ENCODE measurements around the gene LPIN1.

Gene LPIN1

DNA sequence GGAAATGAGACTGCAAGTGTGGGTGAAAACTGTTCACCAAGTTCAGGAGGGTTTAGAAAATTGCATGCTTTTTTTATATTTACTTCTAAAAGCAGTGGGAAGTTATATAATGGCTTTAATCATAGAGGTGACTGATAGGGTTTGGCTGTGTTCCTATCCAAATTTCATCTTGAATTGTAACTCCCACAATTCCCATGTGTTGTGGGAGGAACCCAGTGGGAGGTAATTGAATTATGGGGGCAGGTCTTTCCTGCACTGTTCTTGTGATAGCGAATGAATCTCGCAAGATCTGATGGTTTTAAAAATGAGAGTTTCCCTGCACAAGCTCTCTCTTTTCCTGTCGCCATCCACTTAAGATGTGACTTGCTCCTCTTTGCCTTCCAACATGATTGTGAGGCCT lies 40.7 kb upstream of the LPIN1 start:
- Histone ChIP-seq H3K27me3 (ENCODE audit: control insufficient read depth, insufficient read depth, low read length) (no peaks in the 10 kb centered on the region), H3K4me3 (ENCODE audit: low read depth, low read length) (no peak overlapping the region), H3K36me3 (ENCODE audit: control insufficient read depth, insufficient read depth, low read length) (no peaks in the 10 kb centered on the region), H3K9ac (ENCODE audit: low read depth, low read length) (no peak overlapping the region), H3K27ac (ENCODE audit: low read depth, low read length) (no peak overlapping the region), H3K4me1 (ENCODE audit: control insufficient read depth, insufficient read depth, low read length) (no peaks in the 10 kb centered on the region), H3K9me3 (ENCODE audit: control insufficient read depth, insufficient read depth, low read length) (no peaks in the 10 kb centered on the region)

DNA sequence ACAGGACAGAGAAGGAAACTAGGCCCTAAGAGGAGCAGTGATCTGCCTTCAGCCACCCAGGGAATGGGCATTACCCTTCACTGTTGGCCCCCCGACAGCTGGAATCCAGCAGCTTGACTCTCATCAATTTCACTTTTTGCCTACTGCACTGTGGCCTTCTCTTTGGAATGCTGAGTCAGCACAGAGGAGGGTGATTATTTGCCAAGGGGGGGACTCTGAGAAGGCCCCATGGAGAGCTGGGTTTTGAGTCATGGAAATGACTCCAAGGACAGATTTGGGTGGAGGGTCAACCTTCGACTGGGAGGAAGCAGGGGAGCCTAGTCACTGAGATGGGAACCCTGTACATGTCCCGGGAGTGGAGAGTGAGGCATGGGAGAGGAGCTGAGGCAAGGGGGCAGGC lies 38.3 kb upstream of the LPIN1 start:
- no peaks in the 10 kb centered on the region for H3K4me1 ChIP-seq (ENCODE audit: control insufficient read depth, insufficient read depth, low read length)
- no peaks in the 10 kb centered on the region for H3K9me3 ChIP-seq (ENCODE audit: control insufficient read depth, insufficient read depth, low read length)
- H3K27ac ChIP-seq (ENCODE audit: low read depth, low read length), result no peak overlapping the region
- H3K9ac ChIP-seq (ENCODE audit: low read depth, low read length), result no peak overlapping the region
- no peaks in the 10 kb centered on the region for H3K27me3 ChIP-seq (ENCODE audit: control insufficient read depth, insufficient read depth, low read length)
- no peak overlapping the region for H3K4me3 ChIP-seq (ENCODE audit: low read depth, low read length)
- H3K36me3 ChIP-seq (ENCODE audit: control insufficient read depth, insufficient read depth, low read length), result no peaks in the 10 kb centered on the region

DNA sequence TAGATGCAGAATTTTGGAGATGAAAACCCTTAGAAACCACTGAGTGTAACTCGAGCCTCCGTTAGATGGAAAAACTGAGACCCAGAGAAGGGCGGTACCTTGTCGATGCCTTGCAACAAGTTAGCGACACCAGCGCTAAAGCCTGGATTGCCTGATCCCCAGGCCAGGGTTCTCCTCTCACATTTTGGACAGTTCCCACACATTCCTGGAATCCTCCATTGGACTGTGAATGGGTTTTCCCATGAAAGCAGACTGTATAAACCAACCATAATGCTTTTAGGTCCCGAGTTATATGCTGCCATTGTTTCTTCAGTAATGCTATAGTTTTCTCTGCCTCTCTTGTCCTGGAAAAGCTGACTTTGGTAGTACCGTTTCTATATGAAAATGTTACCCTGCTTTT lies 37.1 kb upstream of the LPIN1 start:
- Histone ChIP-seq H3K9ac (ENCODE audit: low read depth, low read length) (no peak overlapping the region), H3K27me3 (ENCODE audit: control insufficient read depth, insufficient read depth, low read length) (no peaks in the 10 kb centered on the region), H3K4me3 (ENCODE audit: low read depth, low read length) (no peak overlapping the region), H3K9me3 (ENCODE audit: control insufficient read depth, insufficient read depth, low read length) (no peaks in the 10 kb centered on the region), H3K36me3 (ENCODE audit: control insufficient read depth, insufficient read depth, low read length) (no peaks in the 10 kb centered on the region), H3K4me1 (ENCODE audit: control insufficient read depth, insufficient read depth, low read length) (no peaks in the 10 kb centered on the region), H3K27ac (ENCODE audit: low read depth, low read length) (no peak overlapping the region)

DNA sequence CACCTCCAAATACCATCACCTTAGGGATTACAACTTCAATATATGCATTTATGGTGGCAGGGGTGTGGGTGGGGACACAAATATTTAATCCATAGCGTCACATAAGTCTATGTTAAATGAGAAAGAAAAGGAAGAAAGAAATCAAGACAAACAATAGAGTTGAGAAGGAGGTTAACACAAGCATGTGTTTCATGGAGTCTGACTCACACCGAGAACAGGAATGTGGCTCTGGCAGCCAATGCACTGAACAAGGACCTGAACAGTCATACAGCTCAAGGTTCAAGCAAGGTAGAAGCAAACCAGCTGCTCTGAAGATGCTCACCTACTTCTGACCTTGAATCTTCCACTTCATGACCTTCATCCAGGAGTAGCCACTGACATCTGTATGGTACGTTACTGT lies 36.2 kb upstream of the LPIN1 start:
- Histone ChIP-seq H3K36me3 (ENCODE audit: control insufficient read depth, insufficient read depth, low read length) (no peaks in the 10 kb centered on the region), H3K4me1 (ENCODE audit: control insufficient read depth, insufficient read depth, low read length) (no peaks in the 10 kb centered on the region), H3K9me3 (ENCODE audit: control insufficient read depth, insufficient read depth, low read length) (no peaks in the 10 kb centered on the region), H3K4me3 (ENCODE audit: low read depth, low read length) (no peak overlapping the region), H3K27me3 (ENCODE audit: control insufficient read depth, insufficient read depth, low read length) (no peaks in the 10 kb centered on the region), H3K9ac (ENCODE audit: low read depth, low read length) (no peak overlapping the region), H3K27ac (ENCODE audit: low read depth, low read length) (no peak overlapping the region)

DNA sequence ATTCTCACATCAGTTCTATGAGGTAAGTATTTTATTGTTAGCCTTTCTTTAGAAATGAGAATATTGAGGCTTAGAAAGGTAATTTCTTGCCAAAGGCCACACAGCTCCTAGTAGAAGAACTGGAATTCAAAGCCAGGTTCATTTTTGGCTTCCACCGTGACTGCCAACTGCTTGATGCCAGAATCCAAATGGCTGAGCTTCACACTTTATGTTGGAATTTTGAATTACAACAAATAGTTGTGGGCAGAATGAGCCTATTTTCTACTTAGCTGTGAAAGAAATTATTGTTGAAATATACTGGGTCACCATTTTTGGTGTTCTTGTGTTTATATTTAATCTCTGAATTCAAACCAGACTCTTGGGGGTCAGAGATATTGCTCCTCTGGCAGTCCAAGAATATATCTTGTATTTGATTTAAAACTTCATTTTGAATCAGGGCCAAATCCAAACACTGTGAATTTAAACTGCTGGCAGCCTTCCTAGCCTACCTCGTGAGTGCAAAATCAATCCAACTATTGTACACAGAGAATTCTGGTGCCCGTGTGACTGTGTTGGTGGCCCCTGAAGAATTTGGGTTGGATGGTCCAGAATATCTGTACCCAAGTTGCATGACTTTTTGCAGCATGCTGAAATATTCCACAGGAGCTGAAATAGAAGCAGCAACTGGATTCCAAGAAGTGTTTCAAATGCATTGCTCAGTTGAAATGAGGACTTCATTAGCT lies 35.6 kb upstream of the LPIN1 start:
- Histone ChIP-seq H3K36me3 (ENCODE audit: control insufficient read depth, insufficient read depth, low read length) (no peaks in the 10 kb centered on the region), H3K4me3 (ENCODE audit: low read depth, low read length) (no peak overlapping the region), H3K27ac (ENCODE audit: low read depth, low read length) (no peak overlapping the region), H3K4me1 (ENCODE audit: control insufficient read depth, insufficient read depth, low read length) (no peaks in the 10 kb centered on the region), H3K27me3 (ENCODE audit: control insufficient read depth, insufficient read depth, low read length) (no peaks in the 10 kb centered on the region), H3K9me3 (ENCODE audit: control insufficient read depth, insufficient read depth, low read length) (no peaks in the 10 kb centered on the region), H3K9ac (ENCODE audit: low read depth, low read length) (no peak overlapping the region)

DNA sequence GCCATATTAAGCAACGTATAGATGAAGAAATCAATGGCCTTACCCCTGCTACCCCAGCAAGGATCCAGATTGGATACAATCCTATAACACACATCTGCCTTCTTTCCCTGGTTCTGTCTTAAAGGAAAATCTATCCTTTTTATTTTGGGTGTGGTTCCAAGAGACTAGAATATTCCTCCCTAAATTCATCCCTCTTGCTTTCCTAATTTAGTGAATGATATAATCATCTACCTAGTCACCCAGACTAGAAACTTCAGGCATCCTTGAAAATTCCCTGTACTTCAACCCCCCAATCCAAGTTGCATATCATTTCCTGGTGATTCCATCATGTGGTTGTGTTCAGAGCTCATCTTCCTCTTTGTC lies 35.1 kb upstream of the LPIN1 start:
- Histone ChIP-seq H3K27me3 (ENCODE audit: control insufficient read depth, insufficient read depth, low read length) (no peaks in the 10 kb centered on the region), H3K9me3 (ENCODE audit: control insufficient read depth, insufficient read depth, low read length) (no peaks in the 10 kb centered on the region), H3K9ac (ENCODE audit: low read depth, low read length) (no peak overlapping the region), H3K36me3 (ENCODE audit: control insufficient read depth, insufficient read depth, low read length) (no peaks in the 10 kb centered on the region), H3K27ac (ENCODE audit: low read depth, low read length) (no peak overlapping the region), H3K4me1 (ENCODE audit: control insufficient read depth, insufficient read depth, low read length) (no peaks in the 10 kb centered on the region), H3K4me3 (ENCODE audit: low read depth, low read length) (no peak overlapping the region)

DNA sequence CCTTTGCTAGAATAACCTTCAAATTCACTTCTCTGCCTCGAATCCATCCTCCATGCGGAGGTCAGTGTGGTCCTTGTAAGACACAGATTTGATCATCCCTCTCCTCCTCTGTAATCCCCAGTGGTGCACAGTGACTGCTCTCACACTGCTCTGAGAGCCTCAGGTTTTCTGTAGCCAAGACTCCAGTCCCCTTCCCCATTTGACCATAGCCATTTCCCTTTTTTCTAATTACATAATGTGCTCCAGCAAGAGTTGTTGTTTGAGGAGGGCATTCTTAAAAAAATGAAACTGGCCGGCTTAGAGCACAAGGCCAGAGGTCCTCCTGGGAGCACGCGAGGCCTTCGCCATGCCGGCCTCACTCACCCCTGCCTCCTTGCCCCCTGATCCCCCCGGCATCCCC lies 34.7 kb upstream of the LPIN1 start:
- Histone ChIP-seq H3K9ac (ENCODE audit: low read depth, low read length) (no peak overlapping the region), H3K4me1 (ENCODE audit: control insufficient read depth, insufficient read depth, low read length) (no peaks in the 10 kb centered on the region), H3K4me3 (ENCODE audit: low read depth, low read length) (no peak overlapping the region), H3K9me3 (ENCODE audit: control insufficient read depth, insufficient read depth, low read length) (no peaks in the 10 kb centered on the region), H3K27ac (ENCODE audit: low read depth, low read length) (no peak overlapping the region), H3K27me3 (ENCODE audit: control insufficient read depth, insufficient read depth, low read length) (no peaks in the 10 kb centered on the region), H3K36me3 (ENCODE audit: control insufficient read depth, insufficient read depth, low read length) (no peaks in the 10 kb centered on the region)

DNA sequence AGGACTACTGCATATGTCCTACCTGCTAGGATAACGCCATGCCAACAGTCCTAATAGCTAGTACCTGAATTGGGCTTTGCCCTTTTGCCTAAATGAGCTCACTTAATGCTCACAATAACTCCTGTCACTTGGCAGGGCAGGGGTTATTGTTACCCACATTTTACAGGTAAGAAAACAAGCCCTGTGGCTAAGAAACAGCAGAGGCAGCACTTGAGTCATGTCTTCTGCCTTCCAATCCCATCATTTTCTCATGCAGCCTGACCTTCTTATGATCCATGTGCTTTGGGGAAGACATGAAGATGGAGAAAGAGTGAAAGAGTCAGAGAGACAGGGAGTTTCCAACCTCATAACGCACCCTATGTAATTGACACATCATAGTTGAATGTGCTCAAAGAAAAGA lies 33.6 kb upstream of the LPIN1 start:
- H3K4me1 ChIP-seq (ENCODE audit: control insufficient read depth, insufficient read depth, low read length), result no peaks in the 10 kb centered on the region
- H3K9ac ChIP-seq (ENCODE audit: low read depth, low read length), result no peak overlapping the region
- no peaks in the 10 kb centered on the region for H3K36me3 ChIP-seq (ENCODE audit: control insufficient read depth, insufficient read depth, low read length)
- H3K9me3 ChIP-seq (ENCODE audit: control insufficient read depth, insufficient read depth, low read length), result no peaks in the 10 kb centered on the region
- H3K27ac ChIP-seq (ENCODE audit: low read depth, low read length), result no peak overlapping the region
- H3K4me3 ChIP-seq (ENCODE audit: low read depth, low read length), result no peak overlapping the region
- H3K27me3 ChIP-seq (ENCODE audit: control insufficient read depth, insufficient read depth, low read length), result no peaks in the 10 kb centered on the region

DNA sequence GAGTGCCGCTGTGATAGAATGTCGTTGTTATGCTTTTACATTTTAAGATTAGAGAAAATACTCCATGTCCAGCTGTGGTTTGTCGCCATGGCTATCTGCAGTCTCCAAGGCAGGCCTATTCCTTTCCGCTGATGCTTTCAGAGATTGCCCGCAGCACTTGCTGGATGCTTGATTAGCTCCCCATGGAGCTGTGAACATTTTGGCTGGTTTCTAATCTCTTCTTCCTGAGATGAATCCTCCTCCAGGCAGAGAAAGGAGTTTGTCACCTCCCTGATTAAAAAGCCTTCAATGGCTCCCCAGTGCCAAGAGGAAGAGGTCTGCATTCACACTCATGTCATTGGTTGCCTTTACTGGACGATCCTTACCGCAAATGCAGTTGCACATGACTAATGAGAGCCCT lies 32.6 kb upstream of the LPIN1 start:
- no peaks in the 10 kb centered on the region for H3K4me1 ChIP-seq (ENCODE audit: control insufficient read depth, insufficient read depth, low read length)
- no peak overlapping the region for H3K4me3 ChIP-seq (ENCODE audit: low read depth, low read length)
- no peaks in the 10 kb centered on the region for H3K27me3 ChIP-seq (ENCODE audit: control insufficient read depth, insufficient read depth, low read length)
- H3K9ac ChIP-seq (ENCODE audit: low read depth, low read length), result no peak overlapping the region
- H3K9me3 ChIP-seq (ENCODE audit: control insufficient read depth, insufficient read depth, low read length), result no peaks in the 10 kb centered on the region
- H3K27ac ChIP-seq (ENCODE audit: low read depth, low read length), result no peak overlapping the region
- no peaks in the 10 kb centered on the region for H3K36me3 ChIP-seq (ENCODE audit: control insufficient read depth, insufficient read depth, low read length)

DNA sequence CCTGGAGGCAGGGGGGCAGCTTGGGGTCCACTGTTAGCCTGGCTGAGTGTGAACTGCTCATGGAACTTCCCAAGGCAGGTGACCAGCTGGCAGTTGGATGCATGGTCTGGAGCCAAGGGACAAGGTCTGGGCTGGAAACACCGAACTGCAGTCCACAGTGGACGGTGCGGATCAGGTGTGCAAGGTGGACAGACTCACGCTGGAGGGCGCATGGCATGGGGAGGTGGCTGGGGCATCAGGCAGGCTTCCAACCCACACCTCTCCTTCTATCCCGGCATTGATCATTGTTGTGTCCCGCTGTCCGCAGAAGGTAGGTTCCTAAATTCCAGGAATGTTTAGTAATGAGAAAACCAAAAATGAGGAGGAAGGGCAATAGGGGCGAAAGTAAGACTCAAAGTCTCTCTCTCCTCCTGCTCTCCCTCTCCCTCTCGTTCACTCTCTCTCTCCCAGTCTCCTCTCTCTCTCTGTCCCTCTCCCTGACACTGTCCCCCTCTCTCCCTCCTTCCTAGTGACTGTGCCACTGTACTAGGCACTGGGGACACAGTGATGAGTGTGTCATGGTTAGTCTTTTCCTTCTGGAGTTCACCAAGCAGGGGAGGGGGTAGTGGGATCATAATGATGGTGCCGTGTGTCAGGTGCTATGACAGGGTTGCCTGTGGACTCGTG lies 30.3 kb upstream of the LPIN1 start:
- Histone ChIP-seq H3K27ac (ENCODE audit: low read depth, low read length) (no peak overlapping the region), H3K9me3 (ENCODE audit: control insufficient read depth, insufficient read depth, low read length) (no peaks in the 10 kb centered on the region), H3K4me3 (ENCODE audit: low read depth, low read length) (no peak overlapping the region), H3K9ac (ENCODE audit: low read depth, low read length) (no peak overlapping the region), H3K4me1 (ENCODE audit: control insufficient read depth, insufficient read depth, low read length) (no peaks in the 10 kb centered on the region), H3K27me3 (ENCODE audit: control insufficient read depth, insufficient read depth, low read length) (no peaks in the 10 kb centered on the region), H3K36me3 (ENCODE audit: control insufficient read depth, insufficient read depth, low read length) (no peaks in the 10 kb centered on the region)

DNA sequence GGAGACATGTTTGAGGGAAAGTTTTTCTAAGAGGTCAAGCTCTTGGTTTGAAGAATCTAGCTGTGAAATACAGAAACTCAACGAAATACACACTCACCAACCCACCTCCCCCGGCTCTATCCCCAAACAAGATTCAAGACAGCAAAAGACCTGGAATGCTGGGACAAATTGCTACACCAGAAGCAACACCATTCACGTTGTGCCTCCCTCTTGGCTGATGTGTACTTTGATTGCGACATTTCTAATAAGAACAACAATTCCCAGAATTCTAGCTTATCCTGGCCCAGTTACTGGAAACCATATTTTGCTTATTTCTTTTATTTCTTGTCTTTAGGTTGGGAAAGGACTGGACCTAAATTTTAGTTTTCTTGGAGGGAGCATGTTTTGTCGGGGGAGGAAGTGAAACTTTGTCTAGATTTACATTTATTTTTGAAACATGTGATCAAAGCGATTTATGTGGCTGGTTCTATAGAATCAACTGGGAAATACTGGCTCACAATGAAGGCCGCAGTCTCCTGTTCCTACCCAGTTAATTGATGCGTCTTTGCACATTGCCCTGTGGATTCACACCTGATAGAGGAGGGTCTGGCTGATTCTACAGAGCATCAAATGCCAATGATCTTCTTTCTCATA lies 29.6 kb upstream of the LPIN1 start:
- Histone ChIP-seq H3K9me3 (ENCODE audit: control insufficient read depth, insufficient read depth, low read length) (no peaks in the 10 kb centered on the region), H3K27me3 (ENCODE audit: control insufficient read depth, insufficient read depth, low read length) (no peaks in the 10 kb centered on the region), H3K27ac (ENCODE audit: low read depth, low read length) (no peak overlapping the region)

More for the DNA sequence above, 29.6 kb upstream of the LPIN1 start:
- H3K4me3 ChIP-seq (ENCODE audit: low read depth, low read length), result no peak overlapping the region
- no peak overlapping the region for H3K9ac ChIP-seq (ENCODE audit: low read depth, low read length)
- H3K36me3 ChIP-seq (ENCODE audit: control insufficient read depth, insufficient read depth, low read length), result no peaks in the 10 kb centered on the region
- no peaks in the 10 kb centered on the region for H3K4me1 ChIP-seq (ENCODE audit: control insufficient read depth, insufficient read depth, low read length)
